CD4-positive, alpha-beta T cell treated with Interleukin-12 subunit alpha and Interleukin-12 subunit beta, for 1 hour (primary cell): ENCODE data around the gene ESD.

Source experiments
- DNase-seq: peaks from one replicate; pipeline ENCODE4 v3.0.0-alpha.2; 2020

ESD gene

GRCh38 chr13:46743191-46743590, 53.8 kb downstream of the ESD start:
- no peak for DNase-seq

GRCh38 chr13:46739447-46740098, 57.4 kb downstream of the ESD start:
- DNase-seq = no peak

GRCh38 chr13:46738766-46739165, 58.2 kb downstream of the ESD start:
- DNase-seq = no peak

GRCh38 chr13:46738055-46738454, 58.9 kb downstream of the ESD start:
- no peak for DNase-seq

- no peak for DNase-seq
Measured at GRCh38 chr13:46736541-46737310, 60.2 kb downstream of the ESD start.

- DNase-seq = no peak
Measured at GRCh38 chr13:46735425-46735824, 61.5 kb downstream of the ESD start.

GRCh38 chr13:46731535-46731934, 65.4 kb downstream of the ESD start:
- no peak for DNase-seq

GRCh38 chr13:46728777-46729176, 68.2 kb downstream of the ESD start:
- DNase-seq = peak; percentile 9

- DNase-seq = no peak
Measured at GRCh38 chr13:46726347-46726746, 70.6 kb downstream of the ESD start.
